HT-29 (cell line): Measurements from ENCODE around the gene RTP5. TPM values are rescaled to one million over a fixed set of nuclear protein-coding genes. Genes with fewer than 3 reads are reported as not detected.
"Not testable (repeated sequence)": the region's sequence is repeated elsewhere in the genome, so short reads cannot be mapped to it uniquely, and the experiment has no call there.

Source experiments
- DNase-seq: peaks from one replicate; pipeline ENCODE4 v3.0.0-alpha.2; 2015; ENCODE audit warnings: low spot score
- total RNA-seq: library from RNA; depleted of rRNA; stranded (reverse); fragments of >200 nt; shearing (Covaris generic); gene quantifications from 2 replicates; pipeline ENCODE4 v1.2.3, GENCODE V29; 2014

Gene RTP5
- total RNA-seq, 1 experiment from 2014 or later: not detected

GRCh38 chr2:241902357-241902991, 32.9 kb downstream of the RTP5 start:
- DNase-seq: no peak

- DNase-seq: no peak
Measured at GRCh38 chr2:241903121-241904010, 33.8 kb downstream of the RTP5 start.

- no peak for DNase-seq
Measured at GRCh38 chr2:241904011-241904718, 34.6 kb downstream of the RTP5 start.

- no peak for DNase-seq
Measured at GRCh38 chr2:241904791-241905710, 35.5 kb downstream of the RTP5 start.

- no peak for DNase-seq
Measured at GRCh38 chr2:241905716-241906377, 36.3 kb downstream of the RTP5 start.

GRCh38 chr2:241906378-241906770, 36.8 kb downstream of the RTP5 start:
- DNase-seq: not testable (repeated sequence)

- DNase-seq: no peak
Measured at GRCh38 chr2:241906826-241907570, 37.5 kb downstream of the RTP5 start.

DNA sequence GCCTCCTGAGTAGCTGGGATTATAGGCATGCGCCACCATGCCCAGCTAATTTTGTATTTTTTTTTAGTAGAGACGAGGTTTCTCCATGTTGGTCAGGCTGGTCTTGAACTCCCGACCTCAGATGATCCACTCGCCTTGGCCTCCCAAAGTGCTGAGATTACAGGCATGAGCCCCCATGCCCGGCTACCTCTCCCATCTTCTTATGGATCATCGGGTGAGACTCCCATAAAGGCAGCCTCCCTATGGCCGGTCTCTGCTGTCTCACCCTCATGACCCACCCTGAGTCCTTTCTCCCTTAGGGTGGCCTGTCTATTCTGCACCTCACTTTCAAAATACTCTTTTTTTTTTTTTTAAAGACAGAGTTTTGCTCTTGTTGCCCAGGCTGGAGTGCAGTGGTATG, 38.3 kb downstream of the RTP5 start:
- DNase-seq: not testable (repeated sequence)

GRCh38 chr2:241908686-241909420, 39.3 kb downstream of the RTP5 start:
- DNase-seq: no peak

GRCh38 chr2:241909769-241910168, 40.2 kb downstream of the RTP5 start:
- no peak for DNase-seq

DNA sequence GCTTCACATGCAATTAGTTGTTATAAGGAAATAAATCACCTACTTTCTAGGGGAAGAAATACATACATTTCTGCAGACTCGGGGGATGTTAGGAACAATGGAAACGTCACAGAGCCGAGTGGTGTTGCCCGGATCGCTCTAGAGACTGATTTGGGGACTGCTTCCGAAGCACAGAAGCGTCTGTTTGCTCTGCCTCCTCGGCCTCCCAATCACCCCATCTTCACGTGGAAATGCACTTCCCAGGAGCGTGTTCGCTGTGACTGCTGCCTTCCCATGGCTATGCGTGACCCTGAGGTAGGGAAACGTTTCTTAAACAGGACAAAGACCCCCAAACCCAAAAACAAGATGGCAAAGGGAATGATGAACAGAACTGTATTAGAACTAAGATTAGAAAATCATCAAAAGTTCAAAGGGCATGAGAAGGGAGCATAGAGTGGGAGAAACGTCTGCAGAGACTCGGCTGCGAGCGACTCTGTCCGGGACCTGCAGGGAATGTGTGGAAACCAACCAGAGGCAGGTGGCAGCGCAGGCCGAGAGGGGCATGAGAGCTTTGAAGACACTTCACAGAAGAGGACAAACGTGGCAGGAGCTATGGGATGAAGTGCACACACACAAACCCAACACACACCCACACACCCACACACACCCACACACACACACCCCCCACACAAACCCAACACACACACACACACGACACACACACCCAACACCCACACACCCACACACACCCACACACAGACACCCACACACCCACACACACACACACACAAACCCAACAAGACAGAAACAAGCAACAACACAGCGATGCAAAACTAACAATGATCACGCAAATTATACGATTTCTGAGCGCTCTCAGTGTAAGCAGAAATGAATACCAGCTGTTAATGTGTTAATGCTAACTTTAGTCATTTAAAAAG, 41.3 kb downstream of the RTP5 start:
- no peak for DNase-seq

GRCh38 chr2:241911551-241911950, 42.0 kb downstream of the RTP5 start:
- no peak for DNase-seq

- DNase-seq: no peak
Measured at GRCh38 chr2:241912021-241912555, 42.6 kb downstream of the RTP5 start.

DNA sequence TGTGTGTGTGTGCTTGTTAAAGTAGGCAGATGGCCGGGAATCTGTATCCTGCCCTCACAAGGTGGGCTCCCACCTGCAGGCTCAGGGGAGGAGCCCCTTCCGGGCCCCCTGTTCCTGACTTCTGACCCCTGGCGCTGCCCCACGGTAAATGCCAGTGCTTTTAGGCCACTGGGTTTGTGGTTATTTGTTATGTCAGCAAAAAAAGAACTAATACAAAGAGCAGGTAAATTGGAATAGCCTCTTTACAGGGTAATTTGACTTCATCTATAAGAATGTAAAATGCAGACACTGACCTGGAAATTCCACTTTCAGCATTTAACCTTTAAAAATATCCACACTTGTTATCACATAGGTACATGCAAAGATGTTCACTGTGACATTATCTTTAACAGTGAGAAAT, 44.2 kb downstream of the RTP5 start:
- no peak for DNase-seq

- no peak for DNase-seq
Measured at GRCh38 chr2:241914542-241914941, 45.0 kb downstream of the RTP5 start.

DNA sequence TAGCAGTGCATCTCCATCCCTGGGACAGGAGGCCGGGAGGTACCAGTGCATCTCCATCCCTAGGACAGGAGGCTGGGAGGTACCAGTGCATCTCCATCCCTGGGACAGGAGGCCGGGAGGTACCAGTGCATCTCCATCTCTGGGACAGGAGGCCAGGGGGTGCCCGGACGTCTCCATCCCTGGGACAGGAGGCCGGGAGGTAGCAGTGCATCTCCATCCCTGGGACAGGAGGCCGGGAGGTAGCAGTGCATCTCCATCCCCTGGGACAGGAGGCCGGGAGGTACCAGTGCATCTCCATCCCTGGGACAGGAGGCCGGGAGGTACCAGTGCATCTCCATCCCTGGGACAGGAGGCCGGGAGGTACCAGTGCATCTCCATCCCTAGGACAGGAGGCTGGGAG, 52.1 kb downstream of the RTP5 start:
- DNase-seq: not testable (repeated sequence)

- no peak for DNase-seq
Measured at GRCh38 chr2:241922411-241922810, 52.9 kb downstream of the RTP5 start.
